Measurements from ENCODE around the gene MRFAP1L1.

GRCh38 chr4:6668391-6668790 is 41.3 kb downstream of the MRFAP1L1 start:
- TF ChIP-seq, protein P1, sequence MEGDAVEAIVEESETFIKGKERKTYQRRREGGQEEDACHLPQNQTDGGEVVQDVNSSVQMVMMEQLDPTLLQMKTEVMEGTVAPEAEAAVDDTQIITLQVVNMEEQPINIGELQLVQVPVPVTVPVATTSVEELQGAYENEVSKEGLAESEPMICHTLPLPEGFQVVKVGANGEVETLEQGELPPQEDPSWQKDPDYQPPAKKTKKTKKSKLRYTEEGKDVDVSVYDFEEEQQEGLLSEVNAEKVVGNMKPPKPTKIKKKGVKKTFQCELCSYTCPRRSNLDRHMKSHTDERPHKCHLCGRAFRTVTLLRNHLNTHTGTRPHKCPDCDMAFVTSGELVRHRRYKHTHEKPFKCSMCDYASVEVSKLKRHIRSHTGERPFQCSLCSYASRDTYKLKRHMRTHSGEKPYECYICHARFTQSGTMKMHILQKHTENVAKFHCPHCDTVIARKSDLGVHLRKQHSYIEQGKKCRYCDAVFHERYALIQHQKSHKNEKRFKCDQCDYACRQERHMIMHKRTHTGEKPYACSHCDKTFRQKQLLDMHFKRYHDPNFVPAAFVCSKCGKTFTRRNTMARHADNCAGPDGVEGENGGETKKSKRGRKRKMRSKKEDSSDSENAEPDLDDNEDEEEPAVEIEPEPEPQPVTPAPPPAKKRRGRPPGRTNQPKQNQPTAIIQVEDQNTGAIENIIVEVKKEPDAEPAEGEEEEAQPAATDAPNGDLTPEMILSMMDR (IDR thresholded peaks at IDR 0.05), result no peak
- TF ChIP-seq POLR2AphosphoS5 (IDR thresholded peaks at IDR 0.05) (no peak), POLR2A (IDR thresholded peaks at IDR 0.05) (no peak)
